Activated CD4-positive, alpha-beta T cell treated with anti-CD3 and anti-CD28 coated beads, Interleukin-2, amount 50 U/mL, for 1 hour (primary cell): ENCODE data around the gene CCDC27.
A peak's percentile ranks its signal among the peaks of the same experiment; 100 is the strongest.

ENCODE experiments used
- DNase-seq: peaks from one replicate; pipeline ENCODE4 v3.0.0-alpha.2; 2020

Gene CCDC27

DNA sequence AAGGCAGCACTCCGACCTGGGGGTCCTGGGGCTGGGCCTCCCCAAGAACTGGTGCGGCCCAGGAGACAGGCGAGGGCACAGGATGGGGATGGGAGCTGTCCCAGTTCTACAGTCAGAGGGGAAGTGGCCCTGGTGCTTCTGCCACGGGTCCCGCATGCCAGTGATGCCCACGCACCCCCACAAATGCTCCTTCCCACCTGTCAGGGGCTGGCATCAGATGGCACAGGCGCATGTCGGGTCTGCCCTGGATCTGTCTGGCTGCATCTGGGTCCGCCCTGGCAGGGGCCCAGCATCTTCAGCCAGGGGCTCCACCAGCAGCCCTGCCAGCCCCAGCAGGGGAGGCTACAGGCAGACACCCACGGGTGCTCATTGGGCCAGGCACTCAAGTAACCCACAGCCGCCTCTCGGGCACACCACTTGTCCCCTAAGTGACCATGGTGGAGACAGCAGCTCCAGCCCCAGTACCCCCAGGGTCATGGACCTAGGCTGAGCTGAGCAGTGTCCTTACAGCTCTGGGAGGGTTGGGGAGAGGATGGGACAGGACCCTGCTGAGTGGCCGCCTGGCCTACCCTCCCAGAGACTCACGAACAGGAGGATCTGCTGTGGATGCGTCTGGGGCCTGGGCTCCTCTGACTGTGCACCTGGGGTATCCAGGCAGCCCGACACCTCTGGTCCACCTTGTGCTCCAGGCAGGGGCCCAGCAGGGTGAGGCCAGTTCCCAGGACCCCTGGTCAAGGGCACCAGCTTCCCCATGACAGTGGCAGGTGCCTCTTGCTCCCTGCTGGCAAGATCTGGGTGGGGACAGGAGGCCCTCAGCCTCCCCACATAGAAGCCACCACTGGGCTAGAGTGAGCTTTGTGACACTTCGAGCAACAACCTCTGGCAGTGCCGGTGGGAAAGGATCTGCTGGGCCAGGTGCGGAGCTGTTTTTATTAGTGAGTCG, 25.7 kb downstream of the CCDC27 start:
- no peak for DNase-seq

- no peak for DNase-seq
Measured at GRCh38 chr1:3778590-3779264, 26.5 kb downstream of the CCDC27 start.

DNA sequence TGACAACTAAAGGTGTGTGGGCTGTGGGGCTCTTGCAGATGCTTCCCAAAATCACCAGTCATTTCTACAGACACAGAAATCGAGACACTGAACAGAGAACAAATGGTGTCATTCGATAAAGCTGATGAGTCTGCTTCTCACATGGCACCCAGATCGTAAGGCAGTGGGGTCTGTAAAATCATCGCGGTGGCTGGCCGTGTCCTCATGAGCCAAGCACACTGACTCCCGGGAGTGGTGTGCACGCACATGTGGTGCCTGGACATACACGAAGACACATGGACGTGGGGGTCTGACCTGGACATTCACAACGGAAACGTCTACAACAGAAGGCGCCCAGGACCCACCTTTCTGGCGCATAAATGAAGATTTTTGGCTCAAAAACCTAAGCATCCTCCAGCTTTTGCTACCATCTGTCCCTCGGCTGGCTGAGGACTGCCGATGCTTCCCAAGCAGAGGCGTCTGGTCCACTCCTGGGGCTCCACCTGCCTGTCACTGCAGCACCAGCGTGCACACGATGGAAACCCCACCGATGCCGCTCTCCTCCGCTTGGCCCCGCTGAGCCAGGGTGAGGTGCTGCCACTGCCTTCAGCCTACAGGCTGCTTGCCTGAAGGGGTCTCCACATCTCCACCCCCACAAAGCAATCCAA, 27.1 kb downstream of the CCDC27 start:
- DNase-seq = no peak

DNA sequence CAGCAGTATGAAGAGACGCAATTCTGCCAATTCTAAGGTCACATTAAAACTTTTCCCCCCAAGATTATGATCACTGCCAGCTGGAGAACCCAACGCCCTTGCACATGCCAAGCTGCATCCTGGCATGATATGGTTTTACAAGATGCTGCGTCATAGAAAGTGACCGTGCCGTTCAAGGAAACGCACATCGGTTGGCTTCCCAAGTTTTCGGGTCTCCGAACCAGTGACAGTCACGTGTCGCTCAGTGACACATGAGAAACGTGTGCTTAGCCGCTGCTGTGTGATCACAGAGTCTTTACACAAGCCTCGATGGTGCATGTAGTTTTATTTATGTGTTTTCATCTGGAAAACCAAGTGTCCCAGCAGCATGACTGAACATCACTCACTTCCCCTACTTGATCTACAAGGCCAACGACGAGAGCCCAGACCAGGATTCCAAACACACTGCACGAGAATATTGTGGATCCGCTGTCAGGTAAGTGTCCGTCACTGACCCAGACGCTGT, 27.7 kb downstream of the CCDC27 start:
- DNase-seq = no peak

DNA sequence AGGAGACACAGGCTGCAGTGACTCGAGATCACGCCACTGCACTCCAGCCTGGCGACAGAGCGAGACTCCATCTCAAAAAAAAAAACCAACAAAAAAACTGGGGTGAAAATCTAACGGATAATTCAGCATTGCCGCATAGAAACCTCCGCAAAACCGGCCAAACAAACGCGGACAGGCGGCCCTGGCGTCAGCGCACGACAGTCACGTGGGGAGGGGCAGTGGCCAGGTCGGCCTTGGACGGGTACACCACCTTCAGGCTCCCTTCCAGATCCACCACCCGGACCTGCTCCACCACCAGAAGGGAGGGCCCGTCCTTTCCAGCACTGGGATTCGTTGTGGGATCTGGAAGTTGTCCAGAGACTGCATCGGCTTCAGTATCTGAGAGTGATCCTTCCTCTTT, 28.7 kb downstream of the CCDC27 start:
- no peak for DNase-seq

GRCh38 chr1:3783651-3784474, 31.6 kb downstream of the CCDC27 start:
- DNase-seq = no peak

DNA sequence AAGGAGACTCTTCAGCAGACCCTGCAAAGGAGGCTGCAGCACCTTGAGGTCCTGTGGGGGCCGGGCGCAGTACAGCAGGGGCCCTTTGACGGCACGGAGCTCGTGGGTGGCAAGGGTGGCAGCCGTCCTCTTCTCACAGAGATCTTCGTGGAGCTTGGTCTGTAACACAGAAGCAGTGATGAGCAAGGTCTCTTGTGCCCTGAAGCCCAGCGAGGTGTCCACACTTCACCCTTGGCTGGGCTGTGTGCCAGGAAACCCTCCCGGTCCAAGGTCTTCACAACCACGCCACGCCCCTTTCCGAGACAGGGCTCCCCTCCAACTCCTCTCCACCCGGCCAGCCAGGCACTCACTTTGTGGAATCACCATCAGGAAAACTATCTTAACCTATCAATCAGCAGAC, 32.8 kb downstream of the CCDC27 start:
- DNase-seq = no peak

DNA sequence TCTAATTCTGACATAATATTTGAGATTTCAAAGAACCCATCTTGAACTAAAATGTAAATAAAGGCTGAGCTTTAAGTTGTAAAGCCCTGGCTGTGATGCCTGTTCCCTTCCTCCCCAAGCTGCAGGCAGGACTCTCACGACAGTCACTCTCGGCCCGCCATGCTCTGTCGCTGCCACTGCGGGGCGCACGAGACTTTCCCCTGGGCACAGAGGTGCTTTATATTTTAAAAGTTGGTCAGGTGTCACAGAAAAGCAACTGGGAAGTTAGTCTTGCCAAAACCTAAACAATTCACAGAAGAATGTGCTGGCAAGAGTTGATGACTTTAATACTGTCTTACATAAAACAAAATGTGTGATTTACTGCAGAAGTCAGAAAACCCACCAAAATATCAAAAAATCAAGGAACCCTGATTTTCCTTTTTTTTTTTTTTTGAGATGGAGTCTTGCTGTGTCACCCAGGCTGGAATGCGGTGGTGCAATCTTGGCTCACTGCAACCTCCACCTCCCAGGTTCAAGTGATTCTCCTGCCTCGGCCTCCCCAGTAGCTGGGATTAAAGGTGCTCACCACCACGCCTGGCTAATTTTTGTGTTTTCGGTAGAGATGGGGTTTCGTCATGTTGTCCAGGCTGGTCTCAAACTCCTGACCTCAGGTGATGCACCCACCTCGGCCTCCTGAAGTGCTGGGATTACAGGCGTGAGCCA, 33.4 kb downstream of the CCDC27 start:
- no peak for DNase-seq

DNA sequence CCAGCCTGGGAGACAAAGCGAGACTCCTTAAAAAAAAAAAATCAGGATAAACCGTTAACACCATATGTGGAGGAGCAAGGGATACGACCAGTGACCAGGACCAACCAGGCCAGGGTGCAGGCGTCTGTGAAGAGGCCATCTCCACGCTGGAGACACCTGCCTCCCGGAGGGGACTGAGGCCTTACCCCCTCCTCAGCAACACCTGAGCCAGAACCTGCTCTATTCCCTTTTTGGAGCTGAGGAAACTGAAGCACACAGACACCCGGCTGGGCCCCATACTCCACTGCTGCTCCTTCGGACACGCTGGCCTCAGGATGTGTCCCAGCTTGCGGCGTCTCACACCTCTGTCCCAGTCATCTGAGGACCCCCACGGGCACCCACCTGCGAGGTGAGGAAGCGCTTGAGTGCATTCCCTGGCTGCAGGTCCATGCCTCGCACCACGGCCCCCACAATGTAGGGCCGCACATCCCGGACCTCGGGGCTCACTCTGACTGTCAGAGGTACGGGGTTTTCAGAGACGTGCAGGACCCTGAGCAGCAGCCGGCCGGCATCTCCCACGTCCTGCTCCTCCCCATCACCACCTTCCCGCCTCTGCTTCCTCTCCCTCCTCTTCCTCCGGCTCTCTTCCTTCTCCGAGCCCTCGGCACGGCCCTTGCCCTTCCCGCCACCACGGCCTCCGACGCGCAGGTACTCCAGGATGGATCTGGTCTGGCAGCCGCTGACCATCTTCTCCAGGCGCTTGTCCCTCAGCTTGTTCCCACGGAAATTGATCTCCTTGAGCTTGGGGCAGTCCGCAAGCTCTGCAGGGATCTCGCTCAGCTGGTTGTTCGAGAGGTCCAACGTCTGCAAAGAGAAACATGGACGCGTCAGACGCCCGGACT, 34.5 kb downstream of the CCDC27 start:
- no peak for DNase-seq

DNA sequence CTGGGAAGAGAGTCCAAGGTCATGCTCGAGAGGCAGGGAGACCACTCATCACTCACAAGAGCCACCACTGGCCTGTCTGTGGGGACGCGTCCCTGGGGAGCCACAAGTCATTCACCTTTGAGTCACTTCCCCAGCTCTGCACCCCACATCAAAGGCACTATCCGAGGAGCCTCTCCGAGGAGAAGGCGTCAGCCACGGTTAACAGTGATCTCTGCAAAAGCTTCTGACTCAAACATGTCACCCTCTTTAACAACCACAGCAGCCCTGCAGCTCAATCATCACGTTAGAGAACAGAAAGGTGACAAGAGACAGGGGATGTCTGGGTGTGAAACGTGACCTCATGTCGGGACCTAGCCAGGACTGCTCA, 35.1 kb downstream of the CCDC27 start:
- peak; percentile 39 for DNase-seq

DNA sequence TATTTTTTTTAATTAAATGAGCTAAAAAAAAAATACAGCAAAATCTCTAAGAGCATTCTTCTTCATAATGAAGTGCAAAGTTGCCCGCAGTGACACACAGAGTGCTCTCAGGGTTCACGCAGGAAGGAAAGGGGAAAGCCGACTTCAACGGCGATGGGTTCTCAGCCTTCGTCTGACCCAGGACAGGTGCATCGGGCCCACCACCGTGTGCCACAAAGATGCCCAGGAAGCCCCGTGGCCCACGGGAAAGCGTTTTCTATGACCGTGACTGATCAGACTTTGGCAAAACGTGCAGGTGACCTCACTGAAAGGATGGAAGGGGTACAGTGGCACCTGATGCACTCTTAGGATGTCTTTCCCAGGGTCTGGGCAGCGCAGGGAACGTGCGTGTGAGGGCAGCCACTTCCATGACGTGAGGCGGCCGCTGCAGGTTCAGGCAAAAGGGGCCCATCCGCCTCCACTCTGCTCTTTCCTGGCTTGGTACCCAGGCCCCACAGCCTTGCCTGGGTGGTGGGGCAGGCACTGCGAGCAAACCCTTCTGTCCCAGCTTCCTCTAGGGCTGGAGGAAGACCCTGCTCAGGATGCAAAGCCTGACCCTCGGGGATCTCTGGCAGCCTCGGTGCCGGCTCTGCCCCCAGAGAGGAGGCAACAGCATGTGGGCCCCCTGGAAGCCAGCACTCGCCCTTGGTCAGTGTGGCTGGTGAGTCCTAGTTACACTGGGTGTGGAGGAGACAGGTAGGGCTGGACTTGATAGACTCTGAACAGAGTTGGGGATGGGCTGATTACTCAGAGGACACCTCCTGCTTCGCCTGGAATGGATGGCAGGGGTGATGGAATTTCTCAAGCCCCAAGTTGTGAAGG, 35.7 kb downstream of the CCDC27 start:
- no peak for DNase-seq

- DNase-seq = no peak
Measured at GRCh38 chr1:3788756-3789420, 36.6 kb downstream of the CCDC27 start.

DNA sequence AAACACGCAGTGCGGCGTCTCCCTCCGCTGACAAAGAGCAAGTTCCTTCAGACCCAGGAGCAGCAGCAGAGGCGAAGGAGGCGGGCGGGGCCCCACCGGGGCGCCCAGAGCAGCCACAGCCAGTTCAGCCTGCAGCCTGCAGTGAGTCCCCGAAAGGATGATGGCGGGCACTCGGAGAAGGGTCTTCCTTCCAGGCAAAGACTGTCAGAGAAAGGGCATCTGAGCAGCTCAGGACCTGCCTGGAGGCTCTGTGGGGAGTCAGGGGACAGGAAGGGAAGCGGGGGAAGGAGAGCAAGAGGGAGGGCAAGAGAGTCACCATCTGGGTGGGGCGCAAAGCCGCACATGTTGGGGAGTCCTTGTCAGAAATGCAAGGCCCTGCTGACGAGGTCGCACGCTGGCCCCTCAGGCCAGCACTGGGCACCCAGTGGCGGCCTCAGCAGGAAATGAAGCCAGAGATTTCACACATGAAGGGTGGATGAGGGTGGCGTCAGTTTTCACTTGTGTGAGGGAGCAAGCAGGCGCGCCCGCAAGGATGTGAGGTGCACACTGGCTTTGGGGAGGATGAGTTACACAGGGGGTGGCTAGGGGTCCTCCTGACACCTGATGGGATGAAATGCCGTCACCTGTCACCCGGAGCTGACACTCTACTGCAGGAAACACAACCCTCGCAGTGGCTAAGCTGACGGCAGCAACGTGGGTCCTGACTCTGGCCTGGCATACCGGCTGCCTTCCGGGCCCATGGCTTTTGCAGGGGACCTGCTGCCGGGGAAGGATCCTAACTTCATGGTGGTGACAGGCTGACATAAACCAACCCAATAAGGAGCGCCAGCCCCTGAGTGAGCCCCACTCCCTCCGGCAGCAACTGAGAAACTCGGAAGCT, 37.4 kb downstream of the CCDC27 start:
- DNase-seq = no peak

GRCh38 chr1:3790500-3790923, 38.3 kb downstream of the CCDC27 start:
- no peak for DNase-seq

DNA sequence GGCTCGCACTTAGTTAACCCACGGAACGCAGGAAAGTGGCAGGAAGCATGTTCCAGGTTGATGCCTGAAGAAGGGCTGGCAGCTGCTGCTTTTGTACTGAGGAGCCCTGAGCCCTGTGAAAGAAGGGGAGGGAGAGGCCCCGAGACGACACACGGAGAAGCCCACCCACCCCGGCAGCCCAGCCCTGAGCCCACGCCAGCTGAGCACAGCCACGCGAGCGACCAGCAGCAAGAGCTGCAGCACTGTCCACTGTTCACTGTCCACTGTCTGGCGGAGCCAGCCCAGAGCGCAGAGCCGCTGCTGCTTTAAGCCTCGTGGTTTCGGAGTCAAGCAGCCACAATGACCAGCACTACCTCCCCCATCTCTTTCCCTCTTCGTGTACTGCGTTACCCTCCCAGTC, 38.7 kb downstream of the CCDC27 start:
- no peak for DNase-seq

- no peak for DNase-seq
Measured at GRCh38 chr1:3795453-3796214, 43.4 kb downstream of the CCDC27 start.
